ENCODE data around the gene UNC5B.

- TF ChIP-seq CTCF (IDR thresholded peaks at IDR 0.05; ENCODE audit: borderline replicate concordance, extremely low read depth, low read length, poor library complexity, severe bottlenecking): no peak
- no peak for TF ChIP-seq EZH2 (IDR thresholded peaks at IDR 0.05; ENCODE audit: borderline replicate concordance, low read depth, low read length, severe bottlenecking)
Observed at GRCh38 chr10:71348850-71349249, 136.5 kb downstream of the UNC5B start.
